ENCODE data around the gene GIGYF1. TPM values are rescaled to one million over a fixed set of nuclear protein-coding genes. Genes with fewer than 3 reads are reported as not detected.

The GIGYF1 gene
- total and polyA plus RNA-seq, 2 of the 13 experiments (the other 11 are each of a cell fraction or from before 2014, with no cell fraction given), result 7.6 to 16.1 TPM

DNA sequence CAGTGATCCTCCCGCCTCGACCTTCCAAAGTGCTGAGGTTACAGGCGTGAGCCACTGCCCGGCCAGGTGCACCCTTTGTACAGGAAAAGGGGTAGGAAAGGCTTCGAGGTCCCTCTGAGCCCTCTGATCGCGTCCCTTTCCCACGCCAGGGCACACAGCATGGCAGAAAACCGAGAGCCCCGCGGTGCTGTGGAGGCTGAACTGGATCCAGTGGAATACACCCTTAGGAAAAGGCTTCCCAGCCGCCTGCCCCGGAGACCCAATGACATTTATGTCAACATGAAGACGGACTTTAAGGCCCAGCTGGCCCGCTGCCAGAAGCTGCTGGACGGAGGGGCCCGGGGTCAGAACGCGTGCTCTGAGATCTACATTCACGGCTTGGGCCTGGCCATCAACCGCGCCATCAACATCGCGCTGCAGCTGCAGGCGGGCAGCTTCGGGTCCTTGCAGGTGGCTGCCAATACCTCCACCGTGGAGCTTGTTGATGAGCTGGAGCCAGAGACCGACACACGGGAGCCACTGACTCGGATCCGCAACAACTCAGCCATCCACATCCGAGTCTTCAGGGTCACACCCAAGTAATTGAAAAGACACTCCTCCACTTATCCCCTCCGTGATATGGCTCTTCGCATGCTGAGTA, 12.7 kb upstream of the GIGYF1 start (continued):
- TF ChIP-seq ZBTB42 (CRISPR knock-in tag; IDR thresholded peaks at IDR 0.05) (no peak), KDM2A (CRISPR knock-in tag; IDR thresholded peaks at IDR 0.05; ENCODE audit: borderline replicate concordance, low read depth) (no peak), ZNF777 (CRISPR knock-in tag; IDR thresholded peaks at IDR 0.05) (no peak), ZNF577 (CRISPR knock-in tag; IDR thresholded peaks at IDR 0.05; ENCODE audit: borderline replicate concordance, low read depth) (no peak), HDAC2 (CRISPR knock-in tag; IDR thresholded peaks at IDR 0.05) (0 out of 2 replicates have a peak, but pooled peaks have one; percentile 34), ZFP62 (CRISPR knock-in tag; IDR thresholded peaks at IDR 0.05) (no peak), MEIS1 (CRISPR knock-in tag; IDR thresholded peaks at IDR 0.05; ENCODE audit: borderline replicate concordance) (no peak), SP2 (CRISPR knock-in tag; IDR thresholded peaks at IDR 0.05) (no peak), TARDBP (CRISPR knock-in tag; IDR thresholded peaks at IDR 0.05) (peak; percentile 46; the same call in 1 of the 2 replicates), ZNF256 (CRISPR knock-in tag; conservative IDR thresholded peaks at IDR 0.05) (no peak), GTF3A (CRISPR knock-in tag; conservative IDR thresholded peaks at IDR 0.05) (no peak), ZNF207 (IDR thresholded peaks at IDR 0.05; ENCODE audit: borderline replicate concordance) (no peak), ERF (CRISPR knock-in tag; IDR thresholded peaks at IDR 0.05) (peak; percentile 42; the same call in 1 of the 2 replicates), GFI1 (CRISPR knock-in tag; IDR thresholded peaks at IDR 0.05; ENCODE audit: borderline replicate concordance) (no peak), ZFP1 (CRISPR knock-in tag; IDR thresholded peaks at IDR 0.05) (no peak), ZNF709 (CRISPR knock-in tag; IDR thresholded peaks at IDR 0.05) (no peak), PAF1 (CRISPR knock-in tag; IDR thresholded peaks at IDR 0.05) (no peak), MBD4 (IDR thresholded peaks at IDR 0.05; ENCODE audit: borderline replicate concordance, low read length) (no peak), CHCHD3 (CRISPR knock-in tag; IDR thresholded peaks at IDR 0.05) (no peak), RAD21 (CRISPR knock-in tag; IDR thresholded peaks at IDR 0.05) (no peak), NFRKB (IDR thresholded peaks at IDR 0.05) (no peak)
- TF ChIP-seq, protein P1, sequence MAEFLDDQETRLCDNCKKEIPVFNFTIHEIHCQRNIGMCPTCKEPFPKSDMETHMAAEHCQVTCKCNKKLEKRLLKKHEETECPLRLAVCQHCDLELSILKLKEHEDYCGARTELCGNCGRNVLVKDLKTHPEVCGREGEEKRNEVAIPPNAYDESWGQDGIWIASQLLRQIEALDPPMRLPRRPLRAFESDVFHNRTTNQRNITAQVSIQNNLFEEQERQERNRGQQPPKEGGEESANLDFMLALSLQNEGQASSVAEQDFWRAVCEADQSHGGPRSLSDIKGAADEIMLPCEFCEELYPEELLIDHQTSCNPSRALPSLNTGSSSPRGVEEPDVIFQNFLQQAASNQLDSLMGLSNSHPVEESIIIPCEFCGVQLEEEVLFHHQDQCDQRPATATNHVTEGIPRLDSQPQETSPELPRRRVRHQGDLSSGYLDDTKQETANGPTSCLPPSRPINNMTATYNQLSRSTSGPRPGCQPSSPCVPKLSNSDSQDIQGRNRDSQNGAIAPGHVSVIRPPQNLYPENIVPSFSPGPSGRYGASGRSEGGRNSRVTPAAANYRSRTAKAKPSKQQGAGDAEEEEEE (CRISPR knock-in tag; IDR thresholded peaks at IDR 0.05; ENCODE audit: borderline replicate concordance), result no peak
- TF ChIP-seq, protein P2, sequence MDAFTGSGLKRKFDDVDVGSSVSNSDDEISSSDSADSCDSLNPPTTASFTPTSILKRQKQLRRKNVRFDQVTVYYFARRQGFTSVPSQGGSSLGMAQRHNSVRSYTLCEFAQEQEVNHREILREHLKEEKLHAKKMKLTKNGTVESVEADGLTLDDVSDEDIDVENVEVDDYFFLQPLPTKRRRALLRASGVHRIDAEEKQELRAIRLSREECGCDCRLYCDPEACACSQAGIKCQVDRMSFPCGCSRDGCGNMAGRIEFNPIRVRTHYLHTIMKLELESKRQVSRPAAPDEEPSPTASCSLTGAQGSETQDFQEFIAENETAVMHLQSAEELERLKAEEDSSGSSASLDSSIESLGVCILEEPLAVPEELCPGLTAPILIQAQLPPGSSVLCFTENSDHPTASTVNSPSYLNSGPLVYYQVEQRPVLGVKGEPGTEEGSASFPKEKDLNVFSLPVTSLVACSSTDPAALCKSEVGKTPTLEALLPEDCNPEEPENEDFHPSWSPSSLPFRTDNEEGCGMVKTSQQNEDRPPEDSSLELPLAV (CRISPR knock-in tag; conservative IDR thresholded peaks at IDR 0.05; ENCODE audit: low read depth), result no peak
- TF ChIP-seq, protein P3, sequence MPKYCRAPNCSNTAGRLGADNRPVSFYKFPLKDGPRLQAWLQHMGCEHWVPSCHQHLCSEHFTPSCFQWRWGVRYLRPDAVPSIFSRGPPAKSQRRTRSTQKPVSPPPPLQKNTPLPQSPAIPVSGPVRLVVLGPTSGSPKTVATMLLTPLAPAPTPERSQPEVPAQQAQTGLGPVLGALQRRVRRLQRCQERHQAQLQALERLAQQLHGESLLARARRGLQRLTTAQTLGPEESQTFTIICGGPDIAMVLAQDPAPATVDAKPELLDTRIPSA (CRISPR knock-in tag; IDR thresholded peaks at IDR 0.05; ENCODE audit: borderline replicate concordance), result no peak
- TF ChIP-seq, protein P4, sequence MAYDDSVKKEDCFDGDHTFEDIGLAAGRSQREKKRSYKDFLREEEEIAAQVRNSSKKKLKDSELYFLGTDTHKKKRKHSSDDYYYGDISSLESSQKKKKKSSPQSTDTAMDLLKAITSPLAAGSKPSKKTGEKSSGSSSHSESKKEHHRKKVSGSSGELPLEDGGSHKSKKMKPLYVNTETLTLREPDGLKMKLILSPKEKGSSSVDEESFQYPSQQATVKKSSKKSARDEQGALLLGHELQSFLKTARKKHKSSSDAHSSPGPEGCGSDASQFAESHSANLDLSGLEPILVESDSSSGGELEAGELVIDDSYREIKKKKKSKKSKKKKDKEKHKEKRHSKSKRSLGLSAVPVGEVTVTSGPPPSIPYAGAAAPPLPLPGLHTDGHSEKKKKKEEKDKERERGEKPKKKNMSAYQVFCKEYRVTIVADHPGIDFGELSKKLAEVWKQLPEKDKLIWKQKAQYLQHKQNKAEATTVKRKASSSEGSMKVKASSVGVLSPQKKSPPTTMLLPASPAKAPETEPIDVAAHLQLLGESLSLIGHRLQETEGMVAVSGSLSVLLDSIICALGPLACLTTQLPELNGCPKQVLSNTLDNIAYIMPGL (CRISPR knock-in tag; IDR thresholded peaks at IDR 0.05; ENCODE audit: borderline replicate concordance in 1 of 2, low read depth in 1 of 2), result no peak

All from HepG2 (cell line).